IMR-90 (cell line): Measurements from ENCODE around the gene TMEM19. TPM values are rescaled to one million over a fixed set of nuclear protein-coding genes. Genes with fewer than 3 reads are reported as not detected.

Experiments used
- ATAC-seq: fragments of 200-7000 bp; cut with Tn5 transposase; 2 replicates; pipeline ENCODE4 v1.9.1; 2020; ENCODE audit warnings: low read depth, mild to moderate bottlenecking, moderate library complexity
- BruUV-seq: library from RNA; stranded (reverse); fragments of 400-500 nt; replicated peaks from 2 replicates; lab custom pipeline; 2021; lab: Mats Ljungman, UMichigan
- CTCF ChIA-PET: fragments of 300-600 bp; formaldehyde crosslinking; extraction: SDS; loops from one replicate; lab custom pipeline; 2021; ENCODE audit warnings: antibody characterized with exemption; lab: Yijun Ruan, JAX
- POLR2A ChIA-PET: fragments of 300-600 bp; sonication (Branson Sonifier 250); formaldehyde crosslinking; loops from one replicate; lab custom pipeline; 2022; ENCODE audit warnings: antibody characterized with exemption; ENCODE audit not compliant: unreplicated experiment; lab: Charles Lee
- DNase-seq: peaks from one replicate; pipeline ENCODE4 v3.0.0; 2013
- H2AFZ ChIP-seq: replicated peaks from 2 replicates; pipeline ENCODE3; 2013; ENCODE audit warnings: low read length, mild to moderate bottlenecking; ENCODE audit not compliant: poor library complexity
- H2AK5ac ChIP-seq: 2 replicates; pipeline ENCODE4 v1.6.1; 2013; ENCODE audit warnings: low read depth, low read length, inconsistent platforms
- H2AK9ac ChIP-seq: replicated peaks from 2 replicates; pipeline ENCODE3; 2013; ENCODE audit warnings: mild to moderate bottlenecking, low read depth, low read length, moderate library complexity; ENCODE audit not compliant: poor library complexity
- H2BK120ac ChIP-seq: 2 replicates; pipeline ENCODE4 v1.6.1; 2013; ENCODE audit warnings: low read depth, low read length, inconsistent platforms
- H2BK15ac ChIP-seq: 3 replicates; pipeline ENCODE4 v1.6.1; 2013; ENCODE audit warnings: low read depth, low read length, inconsistent platforms
- H2BK20ac ChIP-seq: 2 replicates; pipeline ENCODE4 v1.6.1; 2013; ENCODE audit warnings: low read depth, mild to moderate bottlenecking, inconsistent platforms, low read length, moderate library complexity
- H2BK5ac ChIP-seq: 2 replicates; pipeline ENCODE4 v1.6.1; 2013; ENCODE audit warnings: mild to moderate bottlenecking, low read depth, low read length, inconsistent platforms; ENCODE audit not compliant: poor library complexity, severe bottlenecking
- H3K14ac ChIP-seq: replicated peaks from 2 replicates; pipeline ENCODE4 v1.6.1; 2013; ENCODE audit warnings: low read depth, low read length, inconsistent platforms
- H3K18ac ChIP-seq: 2 replicates; pipeline ENCODE4 v1.6.1; 2013; ENCODE audit warnings: low read depth, low read length, control low read depth
- H3K23ac ChIP-seq: 2 replicates; pipeline ENCODE4 v1.6.1; 2013; ENCODE audit warnings: low read depth, low read length, inconsistent platforms
- H3K27ac ChIP-seq: 2 replicates; pipeline ENCODE4 v1.5.1; 2013; ENCODE audit warnings: mild to moderate bottlenecking, control low read depth, low read length; ENCODE audit not compliant: insufficient read depth
- H3K27me3 ChIP-seq: 2 replicates; pipeline ENCODE4 v1.6.1; 2013; ENCODE audit warnings: low read length; ENCODE audit not compliant: control insufficient read depth, insufficient read depth
- H3K36me3 ChIP-seq: 2 replicates; pipeline ENCODE4 v1.6.1; 2013; ENCODE audit warnings: low read length, mixed read lengths; ENCODE audit not compliant: control insufficient read depth, insufficient read depth
- H3K4ac ChIP-seq: 2 replicates; pipeline ENCODE4 v1.6.1; 2013; ENCODE audit warnings: low read depth, low read length, inconsistent platforms
- H3K4me1 ChIP-seq: 2 replicates; pipeline ENCODE4 v1.6.1; 2013; ENCODE audit warnings: low read length, mixed read lengths; ENCODE audit not compliant: control insufficient read depth, insufficient read depth
- H3K4me2 ChIP-seq: 2 replicates; pipeline ENCODE4 v1.6.1; 2013; ENCODE audit warnings: low read depth, mild to moderate bottlenecking, control low read depth, low read length, moderate library complexity
- H3K4me3 ChIP-seq: 2 replicates; pipeline ENCODE4 v1.5.1; 2013; ENCODE audit warnings: low read depth, mild to moderate bottlenecking, control low read depth, low read length, moderate library complexity; ENCODE audit not compliant: insufficient read depth
- H3K56ac ChIP-seq: 2 replicates; pipeline ENCODE4 v1.6.1; 2013; ENCODE audit warnings: low read length, inconsistent platforms; ENCODE audit not compliant: insufficient read depth; ENCODE audit errors: extremely low read depth
- H3K79me1 ChIP-seq, 2 experiments: 2 replicates each; pipeline ENCODE4 v1.6.1; 2013; ENCODE audit warnings: low read length in 2 of 2, inconsistent platforms in 1 of 2, low read depth in 1 of 2
- H3K9ac ChIP-seq: 2 replicates; pipeline ENCODE4 v1.6.1; 2013; ENCODE audit warnings: low read depth, low read length, control low read depth
- H3K9me1 ChIP-seq: 2 replicates; pipeline ENCODE4 v1.6.1; 2013; ENCODE audit warnings: low read length, inconsistent platforms; ENCODE audit not compliant: insufficient read depth
- H3K9me3 ChIP-seq: 2 replicates; pipeline ENCODE4 v1.6.1; 2013; ENCODE audit warnings: low read length; ENCODE audit not compliant: control insufficient read depth, insufficient read depth
- H4K20me1 ChIP-seq: 2 replicates; pipeline ENCODE4 v1.6.1; 2013; ENCODE audit warnings: low read length, inconsistent platforms; ENCODE audit not compliant: insufficient read depth
- H4K5ac ChIP-seq: 2 replicates; pipeline ENCODE4 v1.6.1; 2013; ENCODE audit warnings: mild to moderate bottlenecking, low read depth, low read length, control low read depth
- H4K8ac ChIP-seq, 2 experiments: 2 replicates each; pipeline ENCODE4 v1.6.1; 2013; ENCODE audit warnings: low read depth in 2 of 2, low read length in 2 of 2, control low read depth in 1 of 2, inconsistent platforms in 1 of 2
- H4K91ac ChIP-seq: 2 replicates; pipeline ENCODE4 v1.6.1; 2013; ENCODE audit warnings: low read depth, low read length, inconsistent platforms; ENCODE audit not compliant: insufficient read depth
- CHD1 ChIP-seq: IDR thresholded peaks from 2 replicates; pipeline ENCODE4 v1.6.1; 2012; ENCODE audit warnings: low read depth, low read length, improper control_type of control experiment
- FOS ChIP-seq: fragments of 150-350 bp; IDR thresholded peaks from 2 replicates; pipeline ENCODE4 v1.6.1; 2016; ENCODE audit warnings: low read depth, low read length
- MAFK ChIP-seq: IDR thresholded peaks from 2 replicates; pipeline ENCODE4 v1.6.1; 2012; ENCODE audit warnings: low read depth, low read length, improper control_type of control experiment
- MAZ ChIP-seq: IDR thresholded peaks from 2 replicates; pipeline ENCODE4 v1.6.1; 2012; ENCODE audit warnings: low read depth, mild to moderate bottlenecking, low read length, improper control_type of control experiment, moderate library complexity, borderline replicate concordance
- NFE2L2 ChIP-seq: fragments of 150-350 bp; IDR thresholded peaks from 2 replicates; pipeline ENCODE4 v1.6.1; 2016; ENCODE audit warnings: low read depth, mild to moderate bottlenecking, low read length
- POLR2A ChIP-seq: IDR thresholded peaks from 2 replicates; pipeline ENCODE4 v1.6.1; 2012; ENCODE audit warnings: mild to moderate bottlenecking, low read depth, low read length
- RAD21 ChIP-seq: IDR thresholded peaks from 2 replicates; pipeline ENCODE4 v1.6.1; 2012; ENCODE audit warnings: low read length, improper control_type of control experiment
- SMC3 ChIP-seq: fragments of 150-350 bp; IDR thresholded peaks from 2 replicates; pipeline ENCODE4 v1.6.1; 2016; ENCODE audit warnings: low read depth, mild to moderate bottlenecking, antibody characterized with exemption, low read length, moderate library complexity
- WGBS, 2 experiments: methylation state at CpG; one replicate each; pipeline versions ENCODE4 v1.1.5 to v1.1.7; 2013; ENCODE audit warnings: missing lambda C conversion rate in 2 of 2; ENCODE audit not compliant: insufficient read length in 1 of 2; ENCODE audit errors: extremely low coverage in 2 of 2; 5-methylcytosine and 5-hydroxymethylcytosine counted together
- dilution Hi-C: fragments of 300-500 bp; cut with HindIII; formaldehyde crosslinking; loops from one replicate; pipeline ENCODE4 v1.14.3; 2018; ENCODE audit warnings: low sequenced_read_pairs; ENCODE audit not compliant: unreplicated experiment
- in situ Hi-C: fragments of 300-500 bp; cut with MboI; formaldehyde crosslinking; loops from 3 replicates; pipeline ENCODE4 v1.14.3; 2019; ENCODE audit warnings: low sequenced_read_pairs, inconsistent platforms, mixed read lengths
- intact Hi-C: fragments of 100-400 bp; cut with micrococcal nuclease; formaldehyde crosslinking; loops from 2 replicates; pipeline ENCODE4 v1.10.0; 2022
- polyA plus RNA-seq, 3 experiments: library from polyadenylated mRNA; depleted of rRNA; stranded (reverse); fragments of >200 nt; gene quantifications; 2 replicates each; pipeline ENCODE4 v1.2.3, GENCODE V29; 2012; ENCODE audit warnings: low replicate concordance in 1 of 3
- total RNA-seq: library from RNA; depleted of rRNA; stranded (reverse); fragments of >200 nt; gene quantifications from 2 replicates; pipeline ENCODE4 v1.2.3, GENCODE V29; 2012
- TF ChIP-seq, protein P1 (sequence below): fragments of 150-350 bp; IDR thresholded peaks from 2 replicates; pipeline ENCODE4 v1.6.1; 2017; ENCODE audit warnings: mild to moderate bottlenecking, antibody characterized with exemption, low read length, low read depth
- TF ChIP-seq, protein P2 (sequence below): conservative IDR thresholded peaks from 2 replicates; pipeline ENCODE4 v1.5.1; 2012; ENCODE audit warnings: mild to moderate bottlenecking, low read depth, low read length, improper control_type of control experiment

Gene TMEM19
- total and polyA plus RNA-seq, 2 of the 4 experiments (the other 2 are of a cell fraction) = 8.9 to 28.7 TPM

GRCh38 chr12:71665090-71665463 is 20.8 kb upstream of the TMEM19 start:
- no peak for ATAC-seq
- in situ Hi-C loops = loop anchor here (10.0 to 25.0 kb wide), 2 partner anchors 90 to 597 kb away; partner anchors contain the start of genes RAB21 and TRHDE
- no peak overlapping the region for H2AK9ac ChIP-seq
- H3K4me2 ChIP-seq = peak overlapping the region; percentile 82
- H3K9me3 ChIP-seq = no peaks in the 10 kb centered on the region
- no peak overlapping the region for H3K4ac ChIP-seq
- no peaks in the 10 kb centered on the region for H3K4me1 ChIP-seq
- H4K91ac ChIP-seq = no peak overlapping the region
- H2AK5ac ChIP-seq = no peak overlapping the region
- H3K27me3 ChIP-seq = no peaks in the 10 kb centered on the region
- H2BK20ac ChIP-seq = no peak overlapping the region
- TF ChIP-seq SMC3 = no peak
- TF ChIP-seq CHD1 = no peak
- no peak for TF ChIP-seq NFE2L2
- TF ChIP-seq POLR2A = no peak
- no peak for TF ChIP-seq RAD21
- no peak for TF ChIP-seq MAFK
- no peak for TF ChIP-seq FOS
- TF ChIP-seq, protein P1, sequence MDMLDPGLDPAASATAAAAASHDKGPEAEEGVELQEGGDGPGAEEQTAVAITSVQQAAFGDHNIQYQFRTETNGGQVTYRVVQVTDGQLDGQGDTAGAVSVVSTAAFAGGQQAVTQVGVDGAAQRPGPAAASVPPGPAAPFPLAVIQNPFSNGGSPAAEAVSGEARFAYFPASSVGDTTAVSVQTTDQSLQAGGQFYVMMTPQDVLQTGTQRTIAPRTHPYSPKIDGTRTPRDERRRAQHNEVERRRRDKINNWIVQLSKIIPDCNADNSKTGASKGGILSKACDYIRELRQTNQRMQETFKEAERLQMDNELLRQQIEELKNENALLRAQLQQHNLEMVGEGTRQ = no peak
- no peak for TF ChIP-seq MAZ
- TF ChIP-seq, protein P2, sequence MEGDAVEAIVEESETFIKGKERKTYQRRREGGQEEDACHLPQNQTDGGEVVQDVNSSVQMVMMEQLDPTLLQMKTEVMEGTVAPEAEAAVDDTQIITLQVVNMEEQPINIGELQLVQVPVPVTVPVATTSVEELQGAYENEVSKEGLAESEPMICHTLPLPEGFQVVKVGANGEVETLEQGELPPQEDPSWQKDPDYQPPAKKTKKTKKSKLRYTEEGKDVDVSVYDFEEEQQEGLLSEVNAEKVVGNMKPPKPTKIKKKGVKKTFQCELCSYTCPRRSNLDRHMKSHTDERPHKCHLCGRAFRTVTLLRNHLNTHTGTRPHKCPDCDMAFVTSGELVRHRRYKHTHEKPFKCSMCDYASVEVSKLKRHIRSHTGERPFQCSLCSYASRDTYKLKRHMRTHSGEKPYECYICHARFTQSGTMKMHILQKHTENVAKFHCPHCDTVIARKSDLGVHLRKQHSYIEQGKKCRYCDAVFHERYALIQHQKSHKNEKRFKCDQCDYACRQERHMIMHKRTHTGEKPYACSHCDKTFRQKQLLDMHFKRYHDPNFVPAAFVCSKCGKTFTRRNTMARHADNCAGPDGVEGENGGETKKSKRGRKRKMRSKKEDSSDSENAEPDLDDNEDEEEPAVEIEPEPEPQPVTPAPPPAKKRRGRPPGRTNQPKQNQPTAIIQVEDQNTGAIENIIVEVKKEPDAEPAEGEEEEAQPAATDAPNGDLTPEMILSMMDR = no peak
- H2BK120ac ChIP-seq = no peak overlapping the region
- H3K9ac ChIP-seq = peak overlapping the region; percentile 95; the same call in 1 of the 2 replicates
- H4K20me1 ChIP-seq = peaks cover 23% of the 10 kb centered on the region
- H3K9me1 ChIP-seq = no peaks in the 10 kb centered on the region
- no peak for DNase-seq
- no peak overlapping the region for H2BK15ac ChIP-seq
- no peak overlapping the region for H3K18ac ChIP-seq
- peak overlapping the region; percentile 93; the same call in 1 of the 2 replicates for H3K23ac ChIP-seq
- H4K5ac ChIP-seq = no peak overlapping the region
- peaks cover 3% of the 10 kb centered on the region; the same call in 1 of the 2 replicates for H3K36me3 ChIP-seq
- intact Hi-C loops = no loop called here
- no TSS peak for BruUV-seq
- H2AFZ ChIP-seq = no peak overlapping the region
- CTCF ChIA-PET = no interaction called here
- H3K79me1 ChIP-seq = peaks cover 8 to 22% of the 10 kb centered on the region in 2 experiments; a peak in 3 of 4 replicates
- H3K56ac ChIP-seq = peak overlapping the region; percentile 88; the same call in 1 of the 2 replicates
- dilution Hi-C loops = no loop called here
- 0 out of 4 replicates have a peak overlapping the region, but pooled peaks of 1 of the 2 experiments have one; percentile 70 for H4K8ac ChIP-seq
- 0 out of 2 replicates have a peak overlapping the region, but pooled peaks have one; percentile 30 for H3K14ac ChIP-seq
- no peak overlapping the region for H3K27ac ChIP-seq
- no CpG with 5 or more reads among the region's 4 CpGs for WGBS, 2 experiments
- H3K4me3 ChIP-seq = peak overlapping the region; percentile 68
- POLR2A ChIA-PET = no interaction called here
- no peak overlapping the region for H2BK5ac ChIP-seq
